ENCODE results near the gene RAB35. TPM values are rescaled to one million over a fixed set of nuclear protein-coding genes. Genes with fewer than 3 reads are reported as not detected.

The RAB35 gene
- total RNA-seq, 1 experiment from 2014 or later = 57.9 TPM

- Histone ChIP-seq H3K36me3 (ENCODE audit: insufficient read depth, low read length, poor library complexity, severe bottlenecking) (peaks cover 96% of the 10 kb centered on the region), H3K27ac (ENCODE audit: low read depth, low read length, poor library complexity, severe bottlenecking) (no peak overlapping the region), H3K4me1 (ENCODE audit: insufficient read depth, low read length, poor library complexity, severe bottlenecking) (no peaks in the 10 kb centered on the region), H3K9me3 (ENCODE audit: low read depth, low read length, poor library complexity, severe bottlenecking) (no peaks in the 10 kb centered on the region), H3K4me3 (ENCODE audit: low read depth, low read length, poor library complexity, severe bottlenecking) (no peak overlapping the region), H3K27me3 (replicated peaks; ENCODE audit: insufficient read depth, low read depth, low read length, poor library complexity) (no peaks in the 10 kb centered on the region)
- intact Hi-C loops (cut with micrococcal nuclease; ENCODE audit: unreplicated experiment) = no loop called here
- CTCF ChIA-PET = no interaction called here
- BruUV-seq (replicated peaks) = no TSS peak
- DNase-seq (ENCODE audit: low spot score) = no peak
- TF ChIP-seq EZH2 (IDR thresholded peaks at IDR 0.05; ENCODE audit: borderline replicate concordance, low read depth, low read length, poor library complexity, severe bottlenecking) = no peak
- TF ChIP-seq, protein P1, sequence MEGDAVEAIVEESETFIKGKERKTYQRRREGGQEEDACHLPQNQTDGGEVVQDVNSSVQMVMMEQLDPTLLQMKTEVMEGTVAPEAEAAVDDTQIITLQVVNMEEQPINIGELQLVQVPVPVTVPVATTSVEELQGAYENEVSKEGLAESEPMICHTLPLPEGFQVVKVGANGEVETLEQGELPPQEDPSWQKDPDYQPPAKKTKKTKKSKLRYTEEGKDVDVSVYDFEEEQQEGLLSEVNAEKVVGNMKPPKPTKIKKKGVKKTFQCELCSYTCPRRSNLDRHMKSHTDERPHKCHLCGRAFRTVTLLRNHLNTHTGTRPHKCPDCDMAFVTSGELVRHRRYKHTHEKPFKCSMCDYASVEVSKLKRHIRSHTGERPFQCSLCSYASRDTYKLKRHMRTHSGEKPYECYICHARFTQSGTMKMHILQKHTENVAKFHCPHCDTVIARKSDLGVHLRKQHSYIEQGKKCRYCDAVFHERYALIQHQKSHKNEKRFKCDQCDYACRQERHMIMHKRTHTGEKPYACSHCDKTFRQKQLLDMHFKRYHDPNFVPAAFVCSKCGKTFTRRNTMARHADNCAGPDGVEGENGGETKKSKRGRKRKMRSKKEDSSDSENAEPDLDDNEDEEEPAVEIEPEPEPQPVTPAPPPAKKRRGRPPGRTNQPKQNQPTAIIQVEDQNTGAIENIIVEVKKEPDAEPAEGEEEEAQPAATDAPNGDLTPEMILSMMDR (conservative IDR thresholded peaks at IDR 0.05; ENCODE audit: low read depth, low read length) = no peak
- POLR2A ChIA-PET (ENCODE audit: low non-redundant PET) = no interaction called here
Observed at GRCh38 chr12:120157678-120158077, 41.1 kb upstream of the RAB35 start.

DNA sequence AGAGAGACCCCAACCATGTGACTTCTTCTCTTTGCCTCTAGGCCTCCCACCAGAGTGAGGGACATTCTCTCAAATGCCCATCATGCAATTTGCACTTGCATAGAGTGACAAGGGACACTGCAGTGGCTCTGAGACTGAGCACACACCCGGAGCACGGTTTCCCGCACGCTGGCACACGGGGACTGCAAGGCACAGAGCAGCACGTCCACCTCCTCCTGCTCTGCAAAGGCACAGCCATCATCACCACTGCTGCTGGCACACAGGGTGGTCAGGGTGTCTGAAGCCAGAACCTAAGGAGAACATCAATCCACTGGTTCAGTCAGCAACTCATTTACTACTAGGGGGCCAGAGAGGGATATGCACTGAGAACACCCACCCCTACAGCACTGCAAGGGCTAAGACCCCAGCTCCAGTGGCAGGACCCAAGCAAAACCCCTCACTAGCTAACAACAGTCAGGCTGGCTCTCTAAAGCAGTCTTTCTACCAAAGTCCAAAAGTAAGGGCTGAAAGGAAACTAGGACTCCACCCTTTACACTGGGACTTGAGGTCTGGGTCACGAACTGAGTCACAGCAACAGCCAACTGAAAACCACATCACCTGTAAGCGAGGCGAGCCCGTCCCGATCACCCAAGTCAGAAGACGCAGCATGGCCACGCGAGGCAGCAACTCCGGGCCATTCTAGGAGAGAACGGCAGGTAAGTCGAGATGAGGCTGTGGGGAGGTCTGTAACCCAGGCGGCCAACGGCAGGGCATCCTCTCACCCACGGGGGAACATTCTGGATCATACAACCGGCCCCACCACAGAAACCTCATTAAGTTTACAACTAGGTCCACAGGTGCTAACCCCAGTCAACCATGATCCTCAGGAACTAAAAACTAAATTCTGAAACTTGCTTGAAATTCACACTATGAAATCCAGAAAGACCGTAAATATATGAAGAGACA lies 40.0 kb upstream of the RAB35 start:
- intact Hi-C loops (cut with micrococcal nuclease; ENCODE audit: unreplicated experiment) = no loop called here
- no peak overlapping the region for H3K4me3 ChIP-seq (ENCODE audit: low read depth, low read length, poor library complexity, severe bottlenecking)
- H3K27ac ChIP-seq (ENCODE audit: low read depth, low read length, poor library complexity, severe bottlenecking) = no peak overlapping the region
- H3K4me1 ChIP-seq (ENCODE audit: insufficient read depth, low read length, poor library complexity, severe bottlenecking) = no peaks in the 10 kb centered on the region
- POLR2A ChIA-PET (ENCODE audit: low non-redundant PET) = no interaction called here
- H3K36me3 ChIP-seq (ENCODE audit: insufficient read depth, low read length, poor library complexity, severe bottlenecking) = peaks cover 90% of the 10 kb centered on the region
- H3K27me3 ChIP-seq (replicated peaks; ENCODE audit: insufficient read depth, low read depth, low read length, poor library complexity) = no peaks in the 10 kb centered on the region
- H3K9me3 ChIP-seq (ENCODE audit: low read depth, low read length, poor library complexity, severe bottlenecking) = no peaks in the 10 kb centered on the region
- CTCF ChIA-PET = no interaction called here
- no peak for DNase-seq (ENCODE audit: low spot score)
- no TSS peak for BruUV-seq (replicated peaks)
- TF ChIP-seq, protein P1 (conservative IDR thresholded peaks at IDR 0.05; ENCODE audit: low read depth, low read length) = no peak
- no peak for TF ChIP-seq EZH2 (IDR thresholded peaks at IDR 0.05; ENCODE audit: borderline replicate concordance, low read depth, low read length, poor library complexity, severe bottlenecking)

GRCh38 chr12:120155072-120155471 lies 38.5 kb upstream of the RAB35 start:
- Histone ChIP-seq H3K9me3 (ENCODE audit: low read depth, low read length, poor library complexity, severe bottlenecking) (no peaks in the 10 kb centered on the region), H3K4me3 (ENCODE audit: low read depth, low read length, poor library complexity, severe bottlenecking) (no peak overlapping the region), H3K36me3 (ENCODE audit: insufficient read depth, low read length, poor library complexity, severe bottlenecking) (peaks cover 84% of the 10 kb centered on the region), H3K27me3 (replicated peaks; ENCODE audit: insufficient read depth, low read depth, low read length, poor library complexity) (no peaks in the 10 kb centered on the region), H3K4me1 (ENCODE audit: insufficient read depth, low read length, poor library complexity, severe bottlenecking) (no peaks in the 10 kb centered on the region), H3K27ac (ENCODE audit: low read depth, low read length, poor library complexity, severe bottlenecking) (no peak overlapping the region)
- no peak for TF ChIP-seq EZH2 (IDR thresholded peaks at IDR 0.05; ENCODE audit: borderline replicate concordance, low read depth, low read length, poor library complexity, severe bottlenecking)
- TF ChIP-seq, protein P1 (conservative IDR thresholded peaks at IDR 0.05; ENCODE audit: low read depth, low read length) = no peak
- no TSS peak for BruUV-seq (replicated peaks)
- ChIA-PET CTCF (no interaction called here), POLR2A (ENCODE audit: low non-redundant PET) (no interaction called here)
- no peak for DNase-seq (ENCODE audit: low spot score)
- intact Hi-C loops (cut with micrococcal nuclease; ENCODE audit: unreplicated experiment) = no loop called here

Data from A673 (cell line).